Breast epithelium (tissue), 4 donors: ENCODE data around the gene ZNF322. TPM values are rescaled to one million over a fixed set of nuclear protein-coding genes. Genes with fewer than 3 reads are reported as not detected.

ENCODE experiments used
- DNase-seq, 2 donors: peaks; one replicate each; pipeline ENCODE4 v3.0.0-alpha.2; 2019; ENCODE audit warnings: low spot score in 2 of 2
- H3K27ac ChIP-seq, 2 donors: fragments of 200-600 bp; sonication (generic) in 1 of 2; one replicate each; pipeline ENCODE4 v1.5.1; 2016 to 2019; ENCODE audit warnings: mild to moderate bottlenecking in 1 of 2
- H3K27me3 ChIP-seq, 2 donors: fragments of 200-600 bp; sonication (generic) in 1 of 2; one replicate each; pipeline versions ENCODE4 v1.5.1 to v1.6.0; 2017 to 2019; ENCODE audit warnings: control low read depth in 1 of 2, mild to moderate bottlenecking in 1 of 2
- H3K36me3 ChIP-seq: fragments of 200-600 bp; one replicate; pipeline ENCODE4 v1.5.1; 2019
- H3K4me1 ChIP-seq, 2 donors: fragments of 200-600 bp; sonication (generic); one replicate each; pipeline ENCODE4 v1.5.1; 2016 to 2019; ENCODE audit warnings: control low read depth in 1 of 2
- H3K4me3 ChIP-seq, 3 donors: fragments of 200-600 bp; sonication (generic); 1 replicate in 2 of 3; 2 replicates in 1 of 3; pipeline ENCODE4 v1.5.1; 2016 to 2019; ENCODE audit warnings: mild to moderate bottlenecking in 3 of 3, moderate library complexity in 2 of 3
- H3K9me3 ChIP-seq, 2 donors: fragments of 200-600 bp; sonication (generic) in 1 of 2; one replicate each; pipeline ENCODE4 v1.5.1; 2016 to 2019; ENCODE audit warnings: control low read depth in 1 of 2
- CTCF ChIP-seq, 3 donors: fragments of 450-650 bp; IDR thresholded peaks; one replicate each; pipeline ENCODE4 v1.5.1; 2016 to 2017; ENCODE audit warnings: antibody characterized with exemption in 3 of 3, mild to moderate bottlenecking in 3 of 3, moderate library complexity in 3 of 3
- POLR2A ChIP-seq: fragments of 450-650 bp; IDR thresholded peaks from one replicate; pipeline ENCODE4 v1.6.1; 2016; ENCODE audit warnings: antibody characterized with exemption, mild to moderate bottlenecking, moderate library complexity
- POLR2AphosphoS5 ChIP-seq, 3 donors: sonication (generic); formaldehyde crosslinking; IDR thresholded peaks; one replicate each; pipeline ENCODE4 v1.6.1; 2017; ENCODE audit warnings: antibody characterized with exemption in 3 of 3
- intact Hi-C: fragments of 100-400 bp; cut with DNase I; formaldehyde crosslinking; loops from one replicate; pipeline ENCODE4 v1.15.1; 2023; ENCODE audit warnings: low total_unique reads
- total RNA-seq, 3 donors: library from RNA; depleted of rRNA; stranded (reverse); fragments of >200 nt; gene quantifications; one replicate each; pipeline ENCODE4 v1.1.0, GENCODE V29; 2016

The ZNF322 gene
- total RNA-seq, 3 donors from 2014 or later, result 12.6 to 28.5 (median 16.4) TPM

GRCh38 chr6:26604797-26605196 is 54.7 kb downstream of the ZNF322 start:
- intact Hi-C loops, result no loop called here
- Histone ChIP-seq H3K9me3 (no peaks in the 10 kb centered on the region), H3K4me1 (no peaks in the 10 kb centered on the region), H3K27me3 (no peaks in the 10 kb centered on the region), H3K36me3 (no peaks in the 10 kb centered on the region), H3K27ac (no peak overlapping the region), H3K4me3 (no peak overlapping the region)
- no peak for DNase-seq
- TF ChIP-seq POLR2AphosphoS5 (IDR thresholded peaks at IDR 0.05) (no peak), POLR2A (no peak), CTCF (IDR thresholded peaks at IDR 0.05) (no peak)

- H3K36me3 ChIP-seq, result no peaks in the 10 kb centered on the region
- DNase-seq, result no peak
- H3K9me3 ChIP-seq, result no peaks in the 10 kb centered on the region
- H3K4me3 ChIP-seq, result no peak overlapping the region
- no peaks in the 10 kb centered on the region for H3K27me3 ChIP-seq
- H3K4me1 ChIP-seq, result no peaks in the 10 kb centered on the region
- intact Hi-C loops, result no loop called here
- H3K27ac ChIP-seq, result no peak overlapping the region
- TF ChIP-seq POLR2A, result no peak
- TF ChIP-seq POLR2AphosphoS5 (IDR thresholded peaks at IDR 0.05), result no peak
- TF ChIP-seq CTCF (IDR thresholded peaks at IDR 0.05), result no peak
Measured at GRCh38 chr6:26604026-26604425, 55.5 kb downstream of the ZNF322 start.

GRCh38 chr6:26602262-26602661 is 57.3 kb downstream of the ZNF322 start:
- intact Hi-C loops, result no loop called here
- DNase-seq, result no peak
- H3K9me3 ChIP-seq, result no peaks in the 10 kb centered on the region
- no peak overlapping the region for H3K27ac ChIP-seq
- peaks cover 6 to 8% of the 10 kb centered on the region in 2 donors for H3K4me1 ChIP-seq
- no peak for TF ChIP-seq CTCF (IDR thresholded peaks at IDR 0.05)
- TF ChIP-seq POLR2AphosphoS5 (IDR thresholded peaks at IDR 0.05), result no peak
- no peak for TF ChIP-seq POLR2A
- H3K27me3 ChIP-seq, result no peaks in the 10 kb centered on the region
- peaks cover 3% of the 10 kb centered on the region for H3K36me3 ChIP-seq
- no peak overlapping the region for H3K4me3 ChIP-seq

- Histone ChIP-seq H3K4me3 (no peak overlapping the region), H3K36me3 (peaks cover 3% of the 10 kb centered on the region), H3K4me1 (peaks cover 6 to 8% of the 10 kb centered on the region in 2 donors), H3K27ac (no peak overlapping the region), H3K9me3 (no peaks in the 10 kb centered on the region), H3K27me3 (no peaks in the 10 kb centered on the region)
- intact Hi-C loops, result no loop called here
- TF ChIP-seq CTCF (IDR thresholded peaks at IDR 0.05) (no peak), POLR2AphosphoS5 (IDR thresholded peaks at IDR 0.05) (no peak)
- no peak for DNase-seq
Measured at GRCh38 chr6:26600759-26601158, 58.8 kb downstream of the ZNF322 start.

- peaks cover 6 to 8% of the 10 kb centered on the region in 2 donors for H3K4me1 ChIP-seq
- no peak for DNase-seq
- H3K36me3 ChIP-seq, result peaks cover 3% of the 10 kb centered on the region
- no peaks in the 10 kb centered on the region for H3K9me3 ChIP-seq
- peaks cover 0 to under 1% of the 10 kb centered on the region in 2 donors for H3K27me3 ChIP-seq
- intact Hi-C loops, result loop anchor here (5.0 kb wide), 1 partner anchor 1148 kb away; no protein-coding TSS in a partner anchor
- no peak overlapping the region for H3K27ac ChIP-seq
- TF ChIP-seq CTCF (IDR thresholded peaks at IDR 0.05) (no peak), POLR2A (no peak), POLR2AphosphoS5 (IDR thresholded peaks at IDR 0.05) (no peak)
- H3K4me3 ChIP-seq, result no peak overlapping the region
Measured at GRCh38 chr6:26599591-26599990, 60.0 kb downstream of the ZNF322 start.
